HFF-Myc (cell line): ENCODE data around the gene PSG1.
"Not testable (repeated sequence)": the region's sequence is repeated elsewhere in the genome, so short reads cannot be mapped to it uniquely, and the experiment has no call there.

Source experiments
- DNase-seq: peaks from one replicate; pipeline ENCODE4 v3.0.0-alpha.2; 2011; ENCODE audit warnings: low read depth; ENCODE audit errors: extremely low read depth
- H3K4me3 ChIP-seq: replicated peaks from 2 replicates; pipeline ENCODE4 v1.5.1; 2011; ENCODE audit warnings: low read depth, mild to moderate bottlenecking, control low read depth, low read length
- TF ChIP-seq, protein P1 (sequence below): IDR thresholded peaks from 2 replicates; pipeline ENCODE4 v1.5.1; 2012; ENCODE audit warnings: mild to moderate bottlenecking, low read depth, low read length, control low read depth; ENCODE audit errors: missing control alignments

PSG1 gene

DNA sequence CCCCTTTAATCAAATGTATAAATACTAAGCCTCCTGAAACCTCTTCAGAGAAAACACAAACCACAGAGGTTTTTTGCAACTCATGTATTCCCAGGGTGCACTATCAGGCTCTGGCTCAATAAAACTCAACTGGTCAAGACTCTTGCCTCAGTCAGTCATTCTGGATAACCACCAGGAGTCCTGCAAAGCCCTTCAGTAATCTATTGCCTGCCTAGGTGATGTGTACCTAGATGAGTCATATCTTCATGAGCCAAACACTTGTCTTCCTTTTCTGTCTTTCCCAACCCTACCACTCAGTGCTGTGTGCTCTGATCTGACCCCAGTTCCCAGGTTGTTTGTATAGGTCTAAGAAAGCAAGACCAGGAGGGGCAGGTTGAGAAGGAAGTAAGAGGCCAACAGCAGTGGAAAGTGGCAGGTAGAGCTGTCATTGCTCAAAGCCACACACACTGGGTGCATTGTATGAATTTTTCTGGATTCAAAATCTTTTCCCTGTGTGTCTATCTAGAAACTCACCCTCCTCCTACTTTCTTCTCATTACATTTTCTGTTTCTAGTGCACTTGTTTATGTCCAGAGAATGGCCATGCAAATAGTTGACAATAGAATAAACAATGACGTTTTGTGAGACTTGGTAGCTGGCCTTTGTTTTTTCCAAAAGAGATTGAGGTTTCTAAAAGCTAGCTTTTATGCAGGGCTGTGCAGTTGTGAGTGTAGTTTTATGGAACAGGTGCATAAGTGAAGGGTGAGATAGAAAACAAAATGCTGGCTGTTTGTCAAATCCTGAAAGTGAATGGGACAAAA lies 48.1 kb downstream of the PSG1 start:
- TF ChIP-seq, protein P1, sequence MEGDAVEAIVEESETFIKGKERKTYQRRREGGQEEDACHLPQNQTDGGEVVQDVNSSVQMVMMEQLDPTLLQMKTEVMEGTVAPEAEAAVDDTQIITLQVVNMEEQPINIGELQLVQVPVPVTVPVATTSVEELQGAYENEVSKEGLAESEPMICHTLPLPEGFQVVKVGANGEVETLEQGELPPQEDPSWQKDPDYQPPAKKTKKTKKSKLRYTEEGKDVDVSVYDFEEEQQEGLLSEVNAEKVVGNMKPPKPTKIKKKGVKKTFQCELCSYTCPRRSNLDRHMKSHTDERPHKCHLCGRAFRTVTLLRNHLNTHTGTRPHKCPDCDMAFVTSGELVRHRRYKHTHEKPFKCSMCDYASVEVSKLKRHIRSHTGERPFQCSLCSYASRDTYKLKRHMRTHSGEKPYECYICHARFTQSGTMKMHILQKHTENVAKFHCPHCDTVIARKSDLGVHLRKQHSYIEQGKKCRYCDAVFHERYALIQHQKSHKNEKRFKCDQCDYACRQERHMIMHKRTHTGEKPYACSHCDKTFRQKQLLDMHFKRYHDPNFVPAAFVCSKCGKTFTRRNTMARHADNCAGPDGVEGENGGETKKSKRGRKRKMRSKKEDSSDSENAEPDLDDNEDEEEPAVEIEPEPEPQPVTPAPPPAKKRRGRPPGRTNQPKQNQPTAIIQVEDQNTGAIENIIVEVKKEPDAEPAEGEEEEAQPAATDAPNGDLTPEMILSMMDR, result no peak
- no peak for DNase-seq
- H3K4me3 ChIP-seq, result no peak overlapping the region

- DNase-seq, H3K4me3 ChIP-seq: not testable (repeated sequence)
Measured at GRCh38 chr19:42821306-42821977, 58.1 kb downstream of the PSG1 start.

GRCh38 chr19:42819960-42820650 lies 59.4 kb downstream of the PSG1 start:
- peak; percentile 75 for DNase-seq
- H3K4me3 ChIP-seq, result not testable (repeated sequence)

- H3K4me3 ChIP-seq, result no peak overlapping the region
- TF ChIP-seq, protein P1, result no peak
- no peak for DNase-seq
Measured at GRCh38 chr19:42816894-42817293, 62.6 kb downstream of the PSG1 start.
